Progenitor cell of endocrine pancreas (in vitro differentiated cells): ENCODE results near the gene STPG4. TPM values are rescaled to one million over a fixed set of nuclear protein-coding genes. Genes with fewer than 3 reads are reported as not detected.

Experiments
- DNase-seq: peaks from one replicate; pipeline ENCODE4 v3.0.0; 2021; ENCODE audit warnings: low spot score; ENCODE audit not compliant: unreplicated experiment
- H3K27ac Mint-ChIP-seq: 2 replicates; pipeline ENCODE4 v1.8.0; 2021; ENCODE audit warnings: mild to moderate bottlenecking, moderate library complexity, mixed read lengths
- H3K27me3 Mint-ChIP-seq: 2 replicates; pipeline ENCODE4 v1.8.0; 2021; ENCODE audit warnings: mixed read lengths
- H3K36me3 Mint-ChIP-seq: 2 replicates; pipeline ENCODE4 v1.8.0; 2022; ENCODE audit warnings: mixed read lengths; ENCODE audit not compliant: insufficient read depth
- H3K4me1 Mint-ChIP-seq: 2 replicates; pipeline ENCODE4 v1.8.0; 2021; ENCODE audit warnings: low read depth, mixed read lengths
- H3K4me3 Mint-ChIP-seq: 2 replicates; pipeline ENCODE4 v1.8.0; 2021; ENCODE audit warnings: low read depth, mild to moderate bottlenecking, moderate library complexity, mixed read lengths
- H3K9me3 Mint-ChIP-seq: 2 replicates; pipeline ENCODE4 v1.8.0; 2021; ENCODE audit warnings: low read depth, mixed read lengths
- total RNA-seq: library from RNA; stranded (reverse); gene quantifications from 2 replicates; pipeline ENCODE4 v1.2.1, GENCODE V29; 2021
- TF ChIP-seq, protein P1 (sequence below): fragments of 200-600 bp; sonication (generic); IDR thresholded peaks from one replicate; pipeline ENCODE4 v1.5.0; 2021; ENCODE audit warnings: antibody characterized with exemption, mild to moderate bottlenecking; ENCODE audit not compliant: unreplicated experiment

STPG4 gene
- total RNA-seq, 1 donor from 2014 or later = 0.34 TPM

DNA sequence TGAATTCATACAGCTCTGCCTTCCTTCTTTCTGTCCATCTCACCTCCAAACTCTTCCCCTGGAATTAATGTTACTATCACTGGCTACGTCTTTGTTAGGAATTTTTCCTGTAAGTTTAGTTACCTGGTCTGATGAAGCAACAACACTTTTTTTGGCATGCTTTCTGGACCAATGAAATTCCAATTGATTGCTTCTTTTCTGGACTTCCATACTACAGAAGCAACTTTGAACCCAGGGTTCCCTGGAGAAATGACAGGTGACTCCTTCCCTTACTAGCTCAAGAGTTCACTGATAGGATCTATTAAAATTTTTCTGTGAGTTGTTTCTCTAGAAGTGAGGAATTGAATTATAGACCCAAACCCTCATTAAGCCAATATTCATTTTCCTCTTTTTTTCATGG is 41.4 kb upstream of the STPG4 start:
- Mint-ChIP-seq H3K9me3 (no peaks in the 10 kb centered on the region), H3K27me3 (peaks cover 7% of the 10 kb centered on the region), H3K27ac (no peak overlapping the region), H3K36me3 (no peaks in the 10 kb centered on the region), H3K4me3 (no peak overlapping the region), H3K4me1 (peaks cover 28% of the 10 kb centered on the region)
- no peak for DNase-seq
- TF ChIP-seq, protein P1, sequence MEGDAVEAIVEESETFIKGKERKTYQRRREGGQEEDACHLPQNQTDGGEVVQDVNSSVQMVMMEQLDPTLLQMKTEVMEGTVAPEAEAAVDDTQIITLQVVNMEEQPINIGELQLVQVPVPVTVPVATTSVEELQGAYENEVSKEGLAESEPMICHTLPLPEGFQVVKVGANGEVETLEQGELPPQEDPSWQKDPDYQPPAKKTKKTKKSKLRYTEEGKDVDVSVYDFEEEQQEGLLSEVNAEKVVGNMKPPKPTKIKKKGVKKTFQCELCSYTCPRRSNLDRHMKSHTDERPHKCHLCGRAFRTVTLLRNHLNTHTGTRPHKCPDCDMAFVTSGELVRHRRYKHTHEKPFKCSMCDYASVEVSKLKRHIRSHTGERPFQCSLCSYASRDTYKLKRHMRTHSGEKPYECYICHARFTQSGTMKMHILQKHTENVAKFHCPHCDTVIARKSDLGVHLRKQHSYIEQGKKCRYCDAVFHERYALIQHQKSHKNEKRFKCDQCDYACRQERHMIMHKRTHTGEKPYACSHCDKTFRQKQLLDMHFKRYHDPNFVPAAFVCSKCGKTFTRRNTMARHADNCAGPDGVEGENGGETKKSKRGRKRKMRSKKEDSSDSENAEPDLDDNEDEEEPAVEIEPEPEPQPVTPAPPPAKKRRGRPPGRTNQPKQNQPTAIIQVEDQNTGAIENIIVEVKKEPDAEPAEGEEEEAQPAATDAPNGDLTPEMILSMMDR = no peak

DNA sequence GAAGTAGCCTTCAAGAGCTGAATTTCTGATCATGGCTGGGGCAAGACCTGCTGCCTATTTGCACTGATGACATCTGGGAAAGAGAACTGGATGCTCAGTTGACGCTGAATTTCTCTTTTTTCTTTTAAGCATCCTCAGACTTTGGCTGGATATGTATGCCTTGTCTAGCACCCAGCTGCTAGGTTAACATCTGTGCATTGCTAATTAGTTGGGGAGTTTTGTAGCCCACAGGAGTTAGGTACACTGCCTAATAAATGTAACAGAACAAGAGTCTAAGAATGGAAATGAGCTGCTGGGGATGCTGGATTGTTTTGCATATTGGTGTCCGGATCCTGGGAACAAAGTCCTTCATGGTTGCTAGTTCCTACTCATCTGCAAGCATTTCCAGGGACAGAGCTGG is 40.9 kb upstream of the STPG4 start:
- H3K4me3 Mint-ChIP-seq = no peak overlapping the region
- DNase-seq = no peak
- H3K36me3 Mint-ChIP-seq = no peaks in the 10 kb centered on the region
- peaks cover 7% of the 10 kb centered on the region for H3K27me3 Mint-ChIP-seq
- H3K9me3 Mint-ChIP-seq = no peaks in the 10 kb centered on the region
- no peak overlapping the region for H3K27ac Mint-ChIP-seq
- TF ChIP-seq, protein P1 = no peak
- peaks cover 30% of the 10 kb centered on the region for H3K4me1 Mint-ChIP-seq

DNA sequence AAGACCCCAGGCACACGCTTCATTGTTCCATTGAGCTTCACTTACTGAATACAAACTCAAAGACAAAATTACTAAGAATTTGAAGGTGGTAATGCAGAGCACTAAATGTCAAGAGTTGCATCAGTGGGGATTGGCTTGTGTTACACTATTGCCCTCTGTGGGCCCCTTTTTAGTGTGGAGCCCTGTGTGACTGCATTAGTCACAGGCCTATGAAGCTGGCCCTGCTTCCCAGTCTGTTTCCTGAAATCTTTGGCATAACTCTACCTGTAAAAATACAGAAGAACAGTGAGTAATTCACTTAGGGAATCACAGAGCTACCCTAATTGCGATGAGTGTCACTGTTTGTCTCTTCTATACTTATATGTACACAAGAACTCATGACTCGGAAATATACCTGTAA is 40.0 kb upstream of the STPG4 start:
- H3K4me1 Mint-ChIP-seq = peaks cover 34% of the 10 kb centered on the region

DNA sequence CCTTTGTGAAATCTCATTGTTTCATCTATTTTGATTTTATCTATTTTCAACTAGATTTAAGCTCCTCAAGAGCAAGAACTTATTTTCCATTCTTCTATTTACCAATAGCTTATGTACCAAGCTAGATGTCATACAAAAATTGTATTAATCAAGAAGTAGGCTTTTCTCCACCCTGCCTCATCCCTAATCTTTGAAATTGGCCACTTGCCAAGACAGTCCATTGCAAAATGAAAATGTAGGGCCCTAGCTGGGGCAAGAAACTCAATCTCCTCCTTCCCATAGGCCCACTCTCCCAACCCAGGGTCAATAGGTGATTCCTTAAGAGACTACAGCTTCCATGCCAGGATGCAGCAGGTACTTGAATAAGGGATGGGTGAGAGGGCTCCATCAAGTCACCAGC is 39.3 kb upstream of the STPG4 start:
- H3K27ac Mint-ChIP-seq = no peak overlapping the region
- no peaks in the 10 kb centered on the region for H3K9me3 Mint-ChIP-seq
- peaks cover 38% of the 10 kb centered on the region for H3K4me1 Mint-ChIP-seq
- no peaks in the 10 kb centered on the region for H3K36me3 Mint-ChIP-seq
- peaks cover 7% of the 10 kb centered on the region for H3K27me3 Mint-ChIP-seq
- H3K4me3 Mint-ChIP-seq = no peak overlapping the region
- TF ChIP-seq, protein P1 = no peak
- no peak for DNase-seq

More for the DNA sequence above, 40.0 kb upstream of the STPG4 start:
- TF ChIP-seq, protein P1 = no peak
- H3K27me3 Mint-ChIP-seq = peaks cover 7% of the 10 kb centered on the region
- H3K27ac Mint-ChIP-seq = no peak overlapping the region
- DNase-seq = no peak
- no peak overlapping the region for H3K4me3 Mint-ChIP-seq
- H3K9me3 Mint-ChIP-seq = no peaks in the 10 kb centered on the region
- H3K36me3 Mint-ChIP-seq = no peaks in the 10 kb centered on the region

DNA sequence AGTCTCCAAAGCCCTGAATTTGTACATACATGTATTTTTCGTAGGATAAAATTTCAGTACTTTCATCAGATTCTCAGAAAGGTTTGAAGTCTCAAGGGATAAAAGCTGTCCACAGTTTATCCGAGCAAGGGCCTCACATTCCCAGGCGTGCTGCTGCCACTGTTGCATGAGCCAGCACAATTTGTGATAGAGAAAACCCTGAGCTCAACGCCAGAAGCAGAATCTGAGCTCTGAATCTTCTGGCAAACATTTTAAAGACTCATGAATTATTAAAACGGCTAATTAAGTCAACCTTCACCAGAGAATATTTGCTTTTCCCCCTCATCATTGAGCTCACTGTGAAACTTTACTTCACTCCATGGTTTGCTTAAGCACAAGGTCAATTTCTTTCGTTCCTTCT is 38.5 kb upstream of the STPG4 start:
- Mint-ChIP-seq H3K4me1 (peaks cover 38% of the 10 kb centered on the region), H3K36me3 (no peaks in the 10 kb centered on the region), H3K9me3 (no peaks in the 10 kb centered on the region), H3K27ac (no peak overlapping the region), H3K27me3 (peaks cover 5% of the 10 kb centered on the region), H3K4me3 (no peak overlapping the region)
- DNase-seq = no peak
- TF ChIP-seq, protein P1 = no peak
